Upper lobe of left lung (tissue), 4 donors: ENCODE measurements around the gene PBRM1.

Experiments used
- POLR2A ChIP-seq, 4 donors: fragments of 450-650 bp; IDR thresholded peaks; one replicate each; pipeline ENCODE4 v1.5.1; 2016 to 2017; ENCODE audit warnings: antibody characterized with exemption in 4 of 4, mild to moderate bottlenecking in 2 of 4
- TF ChIP-seq, protein P1 (sequence below), 6 experiments: fragments of 450-650 bp in 4 of 6; fragments of 200-600 bp in 2 of 6; sonication (generic) in 2 of 6; IDR thresholded peaks; one replicate each; pipeline ENCODE4 v1.5.1; 2016 to 2019; ENCODE audit warnings: antibody characterized with exemption in 6 of 6

DNA sequence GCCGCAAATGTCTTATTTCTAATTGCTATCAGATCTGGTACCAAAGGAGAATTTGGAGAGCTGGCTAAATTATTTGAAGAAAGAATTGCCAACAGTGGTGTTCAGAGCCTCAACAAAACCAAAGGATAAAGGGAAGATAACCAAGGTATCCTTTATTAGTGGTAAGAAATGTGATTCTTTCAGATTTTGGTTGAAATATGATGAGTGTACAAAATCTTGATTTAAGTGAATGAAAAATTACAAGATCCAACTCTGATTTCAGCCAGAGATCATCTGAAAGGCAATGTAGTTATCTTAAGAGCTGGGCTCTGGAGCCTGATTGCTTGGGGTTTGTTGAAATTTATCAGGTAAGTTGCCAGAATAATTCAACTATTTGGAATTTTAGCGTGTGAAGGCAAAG is 4.8 kb upstream of the PBRM1 start:
- TF ChIP-seq, protein P1, sequence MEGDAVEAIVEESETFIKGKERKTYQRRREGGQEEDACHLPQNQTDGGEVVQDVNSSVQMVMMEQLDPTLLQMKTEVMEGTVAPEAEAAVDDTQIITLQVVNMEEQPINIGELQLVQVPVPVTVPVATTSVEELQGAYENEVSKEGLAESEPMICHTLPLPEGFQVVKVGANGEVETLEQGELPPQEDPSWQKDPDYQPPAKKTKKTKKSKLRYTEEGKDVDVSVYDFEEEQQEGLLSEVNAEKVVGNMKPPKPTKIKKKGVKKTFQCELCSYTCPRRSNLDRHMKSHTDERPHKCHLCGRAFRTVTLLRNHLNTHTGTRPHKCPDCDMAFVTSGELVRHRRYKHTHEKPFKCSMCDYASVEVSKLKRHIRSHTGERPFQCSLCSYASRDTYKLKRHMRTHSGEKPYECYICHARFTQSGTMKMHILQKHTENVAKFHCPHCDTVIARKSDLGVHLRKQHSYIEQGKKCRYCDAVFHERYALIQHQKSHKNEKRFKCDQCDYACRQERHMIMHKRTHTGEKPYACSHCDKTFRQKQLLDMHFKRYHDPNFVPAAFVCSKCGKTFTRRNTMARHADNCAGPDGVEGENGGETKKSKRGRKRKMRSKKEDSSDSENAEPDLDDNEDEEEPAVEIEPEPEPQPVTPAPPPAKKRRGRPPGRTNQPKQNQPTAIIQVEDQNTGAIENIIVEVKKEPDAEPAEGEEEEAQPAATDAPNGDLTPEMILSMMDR (IDR thresholded peaks at IDR 0.05): no peak
- no peak for TF ChIP-seq POLR2A (IDR thresholded peaks at IDR 0.05)
